ENCODE results near the gene MAP3K7. TPM values are rescaled to one million over a fixed set of nuclear protein-coding genes. Genes with fewer than 3 reads are reported as not detected.

The MAP3K7 gene
- total RNA-seq, 1 experiment from 2014 or later: 27.8 TPM

DNA sequence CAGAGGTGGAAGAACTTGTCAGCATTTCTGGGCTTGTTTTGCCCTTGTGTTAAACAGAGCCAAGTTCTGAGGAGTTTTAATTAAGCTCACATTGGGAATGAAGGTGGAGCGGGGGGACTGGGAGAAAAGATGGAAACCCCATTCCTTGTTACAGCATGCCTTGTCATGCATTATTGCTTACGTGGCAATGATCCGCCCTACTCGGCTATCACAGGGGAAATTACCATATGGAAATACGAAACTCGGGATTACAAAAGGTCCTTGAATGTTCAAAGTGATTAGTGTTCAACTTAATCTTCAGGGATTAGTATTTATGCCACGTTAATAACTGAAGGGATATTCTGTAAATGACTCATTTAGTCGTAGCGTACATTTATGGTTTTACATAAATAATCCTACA, 86.4 kb downstream of the MAP3K7 start:
- CTCF ChIA-PET: interaction anchor here (0.7 kb wide), 1 partner anchor 1011 kb away, joined by 6 read pairs; no protein-coding TSS in a partner anchor
- Mint-ChIP-seq H3K36me3 (ENCODE audit: insufficient read depth, unreplicated experiment) (no peaks in the 10 kb centered on the region), H3K27ac (ENCODE audit: unreplicated experiment) (no peak overlapping the region), H3K9me3 (ENCODE audit: low read depth, unreplicated experiment) (no peaks in the 10 kb centered on the region), H3K4me1 (ENCODE audit: low read depth, unreplicated experiment) (peaks cover 9% of the 10 kb centered on the region), H3K27me3 (ENCODE audit: unreplicated experiment) (no peaks in the 10 kb centered on the region), H3K4me3 (ENCODE audit: low read depth, unreplicated experiment) (no peak overlapping the region)
- intact Hi-C loops (cut with micrococcal nuclease; ENCODE audit: unreplicated experiment): no loop called here
- no TSS peak for BruUV-seq (replicated peaks)
- no peak for DNase-seq
- TF ChIP-seq, protein P1, sequence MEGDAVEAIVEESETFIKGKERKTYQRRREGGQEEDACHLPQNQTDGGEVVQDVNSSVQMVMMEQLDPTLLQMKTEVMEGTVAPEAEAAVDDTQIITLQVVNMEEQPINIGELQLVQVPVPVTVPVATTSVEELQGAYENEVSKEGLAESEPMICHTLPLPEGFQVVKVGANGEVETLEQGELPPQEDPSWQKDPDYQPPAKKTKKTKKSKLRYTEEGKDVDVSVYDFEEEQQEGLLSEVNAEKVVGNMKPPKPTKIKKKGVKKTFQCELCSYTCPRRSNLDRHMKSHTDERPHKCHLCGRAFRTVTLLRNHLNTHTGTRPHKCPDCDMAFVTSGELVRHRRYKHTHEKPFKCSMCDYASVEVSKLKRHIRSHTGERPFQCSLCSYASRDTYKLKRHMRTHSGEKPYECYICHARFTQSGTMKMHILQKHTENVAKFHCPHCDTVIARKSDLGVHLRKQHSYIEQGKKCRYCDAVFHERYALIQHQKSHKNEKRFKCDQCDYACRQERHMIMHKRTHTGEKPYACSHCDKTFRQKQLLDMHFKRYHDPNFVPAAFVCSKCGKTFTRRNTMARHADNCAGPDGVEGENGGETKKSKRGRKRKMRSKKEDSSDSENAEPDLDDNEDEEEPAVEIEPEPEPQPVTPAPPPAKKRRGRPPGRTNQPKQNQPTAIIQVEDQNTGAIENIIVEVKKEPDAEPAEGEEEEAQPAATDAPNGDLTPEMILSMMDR (IDR thresholded peaks at IDR 0.05; ENCODE audit: unreplicated experiment): no peak

DNA sequence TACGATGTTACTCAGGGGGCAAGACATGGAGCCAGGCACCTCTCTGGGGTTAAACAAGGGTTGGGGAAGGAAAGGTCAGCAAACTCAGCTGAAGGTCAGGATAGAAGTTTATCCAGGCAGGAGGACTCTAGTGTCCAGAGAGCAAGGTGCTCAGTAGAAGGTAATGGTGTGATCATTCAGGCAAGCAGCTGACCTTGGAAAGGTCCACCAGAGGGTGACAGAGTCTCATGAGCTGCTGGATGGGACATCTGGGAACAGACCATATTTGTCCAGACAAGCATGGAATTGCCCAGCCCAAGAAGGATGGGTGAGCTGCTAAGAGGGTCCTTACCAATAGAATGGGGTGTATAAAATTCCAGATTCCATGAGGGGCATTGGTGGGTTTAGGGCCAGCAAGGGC, 89.5 kb downstream of the MAP3K7 start:
- intact Hi-C loops (cut with micrococcal nuclease; ENCODE audit: unreplicated experiment): no loop called here
- TF ChIP-seq, protein P1 (IDR thresholded peaks at IDR 0.05; ENCODE audit: unreplicated experiment): no peak
- Mint-ChIP-seq H3K36me3 (ENCODE audit: insufficient read depth, unreplicated experiment) (no peaks in the 10 kb centered on the region), H3K27me3 (ENCODE audit: unreplicated experiment) (no peaks in the 10 kb centered on the region), H3K27ac (ENCODE audit: unreplicated experiment) (no peak overlapping the region), H3K4me3 (ENCODE audit: low read depth, unreplicated experiment) (no peak overlapping the region), H3K9me3 (ENCODE audit: low read depth, unreplicated experiment) (no peaks in the 10 kb centered on the region), H3K4me1 (ENCODE audit: low read depth, unreplicated experiment) (no peaks in the 10 kb centered on the region)
- CTCF ChIA-PET: no interaction called here
- DNase-seq: no peak
- no TSS peak for BruUV-seq (replicated peaks)

DNA sequence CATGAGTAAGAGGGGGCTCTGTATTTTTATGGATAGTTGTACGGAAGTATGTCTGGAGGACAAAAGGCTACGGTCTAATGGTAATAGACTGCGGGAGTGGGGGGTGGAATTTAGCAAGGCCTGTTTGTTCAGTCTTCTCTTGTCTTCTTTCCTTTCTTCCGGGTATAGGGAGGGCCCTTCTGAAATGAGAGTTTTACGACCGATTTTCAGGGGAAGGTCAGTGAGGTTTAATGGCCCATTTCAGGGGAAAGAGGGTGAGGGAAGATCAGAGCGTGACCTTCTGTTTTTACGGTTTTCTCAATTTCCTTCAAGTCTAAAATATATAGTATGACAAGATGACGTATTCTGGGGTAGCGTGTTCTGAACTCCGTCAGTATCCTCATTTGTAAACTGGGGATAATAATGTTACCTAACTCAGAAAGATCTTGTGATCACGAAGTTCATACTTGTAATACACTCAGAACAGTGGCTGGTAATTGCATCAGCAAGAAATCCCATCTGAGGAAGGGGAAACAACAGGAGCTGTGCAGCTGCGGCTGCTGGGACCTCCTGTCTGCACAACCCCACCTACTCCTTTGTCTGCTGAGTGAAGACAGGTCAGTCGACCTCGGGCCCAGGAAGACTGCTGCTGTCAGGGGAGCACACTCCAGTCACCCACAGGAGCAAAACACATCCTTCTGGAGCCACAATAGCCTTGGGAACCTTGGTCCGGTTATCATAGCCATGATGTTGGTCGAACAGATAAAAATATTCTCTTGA, 90.4 kb downstream of the MAP3K7 start:
- no peaks in the 10 kb centered on the region for H3K27me3 Mint-ChIP-seq (ENCODE audit: unreplicated experiment)
- TF ChIP-seq, protein P1 (IDR thresholded peaks at IDR 0.05; ENCODE audit: unreplicated experiment): no peak
- no peak overlapping the region for H3K27ac Mint-ChIP-seq (ENCODE audit: unreplicated experiment)
- H3K4me3 Mint-ChIP-seq (ENCODE audit: low read depth, unreplicated experiment): no peak overlapping the region
- intact Hi-C loops (cut with micrococcal nuclease; ENCODE audit: unreplicated experiment): no loop called here
- H3K9me3 Mint-ChIP-seq (ENCODE audit: low read depth, unreplicated experiment): no peaks in the 10 kb centered on the region
- H3K4me1 Mint-ChIP-seq (ENCODE audit: low read depth, unreplicated experiment): no peaks in the 10 kb centered on the region
- H3K36me3 Mint-ChIP-seq (ENCODE audit: insufficient read depth, unreplicated experiment): no peaks in the 10 kb centered on the region
- no peak for DNase-seq
- TSS peak; percentile 11 for BruUV-seq (replicated peaks)
- CTCF ChIA-PET: no interaction called here

DNA sequence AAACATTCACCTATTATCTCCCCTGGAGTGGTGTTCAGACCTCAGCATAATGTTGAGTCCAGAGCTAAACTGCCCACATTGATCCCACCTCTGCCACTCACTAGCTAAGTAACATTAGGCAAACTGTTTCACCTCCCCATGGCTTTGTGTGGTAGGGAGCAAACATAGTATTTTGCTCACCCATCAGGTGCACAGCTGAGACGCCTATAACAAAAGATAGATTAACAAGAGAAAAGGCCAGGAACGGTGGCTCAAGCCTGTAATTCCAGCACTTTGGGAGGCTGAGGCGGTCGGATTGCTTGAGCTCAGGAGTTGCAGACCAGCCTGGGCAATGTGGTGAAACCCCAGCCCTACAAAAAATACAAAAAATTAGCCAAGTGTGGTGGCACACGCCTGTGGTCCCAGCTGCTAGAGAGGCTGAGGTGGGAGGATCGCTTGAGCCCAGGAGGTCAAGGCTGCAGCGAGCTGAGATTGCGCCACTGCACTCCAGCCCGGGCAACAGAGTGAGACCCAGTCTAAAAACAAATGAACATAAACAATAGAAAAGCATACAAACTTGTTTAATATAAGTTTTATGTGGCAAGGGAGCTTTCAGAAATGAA, 91.6 kb downstream of the MAP3K7 start:
- intact Hi-C loops (cut with micrococcal nuclease; ENCODE audit: unreplicated experiment): no loop called here

More for the DNA sequence above, 91.6 kb downstream of the MAP3K7 start:
- Mint-ChIP-seq H3K27me3 (ENCODE audit: unreplicated experiment) (no peaks in the 10 kb centered on the region), H3K4me3 (ENCODE audit: low read depth, unreplicated experiment) (no peak overlapping the region), H3K9me3 (ENCODE audit: low read depth, unreplicated experiment) (no peaks in the 10 kb centered on the region), H3K4me1 (ENCODE audit: low read depth, unreplicated experiment) (no peaks in the 10 kb centered on the region), H3K27ac (ENCODE audit: unreplicated experiment) (no peak overlapping the region), H3K36me3 (ENCODE audit: insufficient read depth, unreplicated experiment) (no peaks in the 10 kb centered on the region)
- no peak for DNase-seq
- TF ChIP-seq, protein P1 (IDR thresholded peaks at IDR 0.05; ENCODE audit: unreplicated experiment): no peak
- BruUV-seq (replicated peaks): no TSS peak
- CTCF ChIA-PET: no interaction called here
